Transverse colon (tissue), 4 donors: Measurements from ENCODE around the gene RNF145.

Experiments
- EP300 ChIP-seq: sonication (generic); formaldehyde crosslinking; IDR thresholded peaks from one replicate; pipeline ENCODE4 v1.6.1; 2017; ENCODE audit warnings: antibody characterized with exemption, low read depth
- POLR2A ChIP-seq: fragments of 450-650 bp; IDR thresholded peaks from one replicate; pipeline ENCODE4 v1.6.1; 2016; ENCODE audit warnings: antibody characterized with exemption, mild to moderate bottlenecking, moderate library complexity
- POLR2AphosphoS5 ChIP-seq, 3 donors: sonication (generic); formaldehyde crosslinking; IDR thresholded peaks; one replicate each; pipeline ENCODE4 v1.6.1; 2016; ENCODE audit warnings: antibody characterized with exemption in 3 of 3
- TF ChIP-seq, protein P1 (sequence below), 5 experiments: fragments of 200-600 bp in 3 of 5; fragments of 450-650 bp in 2 of 5; sonication (generic) in 3 of 5; IDR thresholded peaks; 1 replicate in 2 of 5; 2 replicates in 3 of 5; pipeline ENCODE4 v1.5.1; 2016 to 2017; ENCODE audit warnings: antibody characterized with exemption in 5 of 5, inconsistent platforms in 3 of 5, mild to moderate bottlenecking in 2 of 5, moderate library complexity in 1 of 5

DNA sequence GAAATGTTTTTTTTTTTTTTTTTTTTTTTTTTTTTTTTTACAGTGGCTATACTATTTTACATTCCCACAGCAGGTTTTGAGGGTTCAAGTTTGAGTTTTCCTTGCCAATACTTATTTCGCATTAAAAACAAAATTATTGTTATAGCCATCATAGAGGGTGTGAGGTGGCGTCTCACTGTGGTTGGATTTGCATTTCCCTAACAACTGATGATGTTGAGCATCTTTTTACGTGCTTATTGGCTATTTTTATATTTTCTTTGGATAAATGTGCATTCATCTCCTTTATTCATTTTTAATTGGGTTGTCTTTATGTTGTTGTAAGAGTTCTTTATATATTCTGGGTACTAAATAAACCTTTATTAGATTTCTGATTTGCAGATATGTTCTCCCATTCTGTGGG is 34.8 kb upstream of the RNF145 start:
- TF ChIP-seq, protein P1, sequence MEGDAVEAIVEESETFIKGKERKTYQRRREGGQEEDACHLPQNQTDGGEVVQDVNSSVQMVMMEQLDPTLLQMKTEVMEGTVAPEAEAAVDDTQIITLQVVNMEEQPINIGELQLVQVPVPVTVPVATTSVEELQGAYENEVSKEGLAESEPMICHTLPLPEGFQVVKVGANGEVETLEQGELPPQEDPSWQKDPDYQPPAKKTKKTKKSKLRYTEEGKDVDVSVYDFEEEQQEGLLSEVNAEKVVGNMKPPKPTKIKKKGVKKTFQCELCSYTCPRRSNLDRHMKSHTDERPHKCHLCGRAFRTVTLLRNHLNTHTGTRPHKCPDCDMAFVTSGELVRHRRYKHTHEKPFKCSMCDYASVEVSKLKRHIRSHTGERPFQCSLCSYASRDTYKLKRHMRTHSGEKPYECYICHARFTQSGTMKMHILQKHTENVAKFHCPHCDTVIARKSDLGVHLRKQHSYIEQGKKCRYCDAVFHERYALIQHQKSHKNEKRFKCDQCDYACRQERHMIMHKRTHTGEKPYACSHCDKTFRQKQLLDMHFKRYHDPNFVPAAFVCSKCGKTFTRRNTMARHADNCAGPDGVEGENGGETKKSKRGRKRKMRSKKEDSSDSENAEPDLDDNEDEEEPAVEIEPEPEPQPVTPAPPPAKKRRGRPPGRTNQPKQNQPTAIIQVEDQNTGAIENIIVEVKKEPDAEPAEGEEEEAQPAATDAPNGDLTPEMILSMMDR (IDR thresholded peaks at IDR 0.05), result no peak
- TF ChIP-seq EP300 (no peak), POLR2A (no peak), POLR2AphosphoS5 (IDR thresholded peaks at IDR 0.05) (no peak)
